ENCODE measurements around the gene RABAC1. TPM values are rescaled to one million over a fixed set of nuclear protein-coding genes. Genes with fewer than 3 reads are reported as not detected.
A peak's percentile ranks its signal among the peaks of the same experiment; 100 is the strongest.

The RABAC1 gene
- total and polyA plus RNA-seq, 2 of the 8 experiments (the other 6 are each of a cell fraction or from before 2014, with no cell fraction given), result 124 to 439 TPM

DNA sequence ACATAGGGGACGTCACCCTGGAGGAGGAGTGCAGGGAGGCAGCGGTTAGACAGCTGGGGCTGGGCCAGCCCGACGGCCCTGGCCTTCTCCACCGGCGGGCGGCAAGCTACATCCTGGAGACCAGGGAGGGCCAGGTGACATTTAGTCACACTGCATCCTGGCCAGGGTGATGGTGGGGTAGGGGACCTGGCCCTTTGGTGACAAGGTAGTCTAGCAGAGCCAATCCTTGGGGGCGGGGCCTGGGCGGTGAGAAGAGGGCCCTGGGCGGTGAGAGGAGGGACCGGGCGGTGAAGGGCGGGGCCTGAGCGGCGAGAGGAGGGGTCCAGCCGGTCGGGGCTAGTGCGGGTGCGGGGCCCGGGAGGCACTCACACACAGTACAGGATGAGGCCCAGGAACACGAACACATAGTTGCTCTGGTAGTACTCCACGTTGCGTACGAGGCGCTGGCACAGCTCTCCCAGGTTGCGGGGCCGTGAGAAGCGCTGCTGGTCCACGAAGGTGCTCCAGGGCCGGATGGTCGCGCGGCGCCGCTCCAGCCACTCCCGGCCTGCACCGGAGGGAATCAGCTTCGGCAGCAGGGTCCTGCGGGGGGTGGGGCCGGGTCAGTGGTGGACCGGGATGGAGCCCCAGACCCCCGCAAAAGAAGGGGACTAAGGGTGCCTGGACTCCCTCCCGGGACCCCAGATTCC lies 610 bp downstream of the RABAC1 start (continued):
- TF ChIP-seq CHD7 (IDR thresholded peaks at IDR 0.05; ENCODE audit: insufficient replicate concordance, low read length) (no peak), TBP (IDR thresholded peaks at IDR 0.05; ENCODE audit: low read depth, low read length) (peak; percentile 64), JUN (IDR thresholded peaks at IDR 0.05; ENCODE audit: low read depth, low read length) (no peak), CHD2 (IDR thresholded peaks at IDR 0.05; ENCODE audit: low read length) (no peak), TAF1 (IDR thresholded peaks at IDR 0.05; ENCODE audit: low read depth, low read length) (peak; percentile 82), SP1 (IDR thresholded peaks at IDR 0.05; ENCODE audit: low read depth, low read length) (0 out of 2 replicates have a peak, but pooled peaks have one; percentile 26), MAFK (IDR thresholded peaks at IDR 0.05; ENCODE audit: low read depth, low read length) (no peak), SIX5 (IDR thresholded peaks at IDR 0.05; ENCODE audit: low read depth, low read length) (no peak), POLR2AphosphoS5 (IDR thresholded peaks at IDR 0.05; ENCODE audit: low read depth, low read length) (peak; percentile 90), EP300 (IDR thresholded peaks at IDR 0.05; ENCODE audit: borderline replicate concordance in 1 of 2, low read depth in 2 of 2, low read length in 2 of 2) (no peak), NANOG (IDR thresholded peaks at IDR 0.05; ENCODE audit: insufficient read depth, low read depth, low read length, poor library complexity, severe bottlenecking) (no peak)

Measured in H1 (cell line).